Skin of body (tissue), 2 donors: Measurements from ENCODE around the gene RNF126. TPM values are rescaled to one million over a fixed set of nuclear protein-coding genes. Genes with fewer than 3 reads are reported as not detected.

Experiments used
- DNase-seq: peaks from one replicate; lab custom pipeline; 2025; lab: John Stamatoyannopoulos, UW
- total RNA-seq: library from RNA; depleted of rRNA; stranded (reverse); fragments of >200 nt; gene quantifications from one replicate; pipeline ENCODE4 v1.2.3, GENCODE V29; 2014

RNF126 gene
- total RNA-seq, 1 donor from 2014 or later, result 17.5 TPM

DNA sequence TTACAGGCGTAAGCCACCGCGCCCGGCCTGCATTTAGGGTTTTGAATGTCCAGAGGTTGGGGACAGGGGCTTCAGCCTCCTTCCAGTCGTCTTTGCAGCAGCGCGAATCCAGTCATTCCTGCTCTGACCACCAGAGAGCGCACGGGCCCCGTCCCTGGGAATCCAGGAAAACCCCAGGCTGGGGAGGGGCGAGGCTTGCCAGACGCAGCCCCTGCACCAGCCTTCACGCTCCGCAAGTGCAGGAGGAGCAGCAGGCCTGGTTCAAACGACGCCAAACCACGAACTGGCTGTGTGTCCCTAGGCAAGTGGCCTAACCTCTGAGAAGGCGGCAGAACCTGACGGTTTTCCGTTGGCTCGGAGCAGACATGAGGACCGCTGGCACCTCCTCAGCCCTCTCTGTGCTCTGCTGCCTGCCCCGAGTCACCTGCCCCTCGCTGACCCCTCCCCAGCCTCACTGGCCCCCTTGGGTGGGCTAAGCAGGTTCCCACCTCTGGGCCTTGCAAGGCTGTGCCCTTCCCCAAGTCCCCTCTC lies 2.0 kb upstream of the RNF126 start:
- peak; percentile 59 for DNase-seq

DNA sequence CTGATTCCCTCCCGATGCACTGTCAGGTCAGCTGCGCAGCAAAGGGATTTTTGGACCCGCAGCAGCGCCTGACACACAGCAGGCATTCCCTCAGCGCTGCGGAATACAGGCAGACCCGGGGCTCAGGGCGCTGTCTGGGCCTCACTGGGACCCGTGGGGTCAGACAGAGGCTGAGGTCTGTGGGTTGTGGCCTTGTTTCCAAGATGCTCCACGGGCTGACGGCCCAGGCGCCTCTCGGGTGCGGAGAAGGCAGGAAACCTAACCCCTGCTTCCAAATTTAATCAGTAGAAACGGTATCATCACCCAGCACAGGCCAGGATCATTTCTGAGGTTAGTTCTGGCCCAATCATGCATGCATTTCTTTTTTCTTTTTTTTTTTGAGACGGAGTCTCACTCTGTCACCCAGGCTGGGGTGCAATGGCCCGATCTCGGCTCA lies 686 bp upstream of the RNF126 start:
- DNase-seq, result no peak

DNA sequence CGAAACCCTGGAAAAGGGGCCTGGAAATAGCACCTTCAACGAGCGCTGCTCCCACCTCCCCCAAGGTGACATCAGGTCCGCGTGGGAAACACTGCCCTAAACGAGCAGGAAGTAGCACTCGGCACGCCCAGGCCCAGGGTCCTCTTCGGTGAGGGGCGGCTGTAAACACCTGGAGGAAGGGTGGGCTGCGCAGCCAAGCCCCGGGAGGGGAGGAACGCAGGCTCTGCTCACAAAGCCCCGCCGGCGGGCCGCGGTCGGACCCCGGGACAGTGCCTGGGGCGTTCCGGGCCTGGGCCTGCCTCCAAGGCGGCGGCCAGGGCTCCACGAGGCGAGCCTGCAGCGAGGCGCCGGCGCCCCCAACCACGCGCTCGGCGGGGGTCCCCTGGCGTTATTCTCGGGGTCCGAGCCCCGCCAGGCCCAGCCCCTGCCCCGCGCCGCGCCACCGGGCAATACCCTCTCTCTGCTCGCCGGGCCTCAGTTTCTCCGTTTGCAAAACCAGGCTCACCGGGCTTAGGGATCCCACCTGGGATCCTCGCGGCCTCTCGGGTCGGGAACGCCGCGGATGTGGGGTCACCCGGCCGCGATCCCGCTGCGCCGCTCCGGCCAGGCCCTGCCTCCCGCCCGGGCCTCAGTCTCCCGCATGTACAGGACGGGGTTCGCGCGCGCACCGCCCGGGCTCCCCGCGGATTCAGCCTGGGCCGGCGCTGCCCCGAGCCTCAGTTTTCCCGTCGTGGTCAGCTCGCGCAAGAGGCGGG lies 630 bp downstream of the RNF126 start:
- peak; percentile 8 for DNase-seq

DNA sequence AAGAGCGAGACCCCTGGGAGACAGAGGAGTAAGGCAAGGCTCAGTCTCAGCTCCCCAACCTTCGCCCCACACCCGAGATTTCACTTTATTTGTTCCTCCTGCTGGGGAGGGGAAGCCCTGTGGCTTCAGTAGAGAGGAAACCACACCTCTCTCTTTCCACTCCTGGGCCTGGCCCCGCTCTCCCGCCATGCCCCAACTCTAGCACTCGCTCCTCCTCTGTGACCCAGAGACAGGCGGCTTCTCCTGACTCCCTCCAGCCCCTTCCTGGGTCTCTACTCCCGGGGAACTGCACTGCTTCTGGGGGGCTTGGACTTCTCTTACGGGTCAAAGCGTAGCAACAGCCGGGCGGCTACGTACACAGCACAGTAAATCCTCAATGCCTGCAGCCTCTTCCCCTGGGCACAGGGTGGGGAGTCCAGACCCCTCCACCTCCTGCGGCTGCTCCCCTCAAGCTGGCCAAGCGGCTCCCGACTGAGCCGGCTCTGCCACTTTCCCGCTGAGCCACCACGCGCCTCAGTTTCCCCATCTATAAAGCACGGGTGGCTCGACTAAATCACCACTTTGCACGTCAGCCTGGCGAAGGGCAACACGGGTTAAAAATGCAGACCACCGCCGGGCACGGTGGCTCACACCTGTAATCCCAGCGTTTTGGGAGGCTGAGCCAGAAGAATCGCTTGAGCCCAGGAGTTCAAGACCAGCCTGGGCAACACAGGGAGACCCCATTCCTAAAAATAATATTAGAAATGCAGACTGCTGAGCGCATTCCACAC lies 1.4 kb downstream of the RNF126 start:
- no peak for DNase-seq

DNA sequence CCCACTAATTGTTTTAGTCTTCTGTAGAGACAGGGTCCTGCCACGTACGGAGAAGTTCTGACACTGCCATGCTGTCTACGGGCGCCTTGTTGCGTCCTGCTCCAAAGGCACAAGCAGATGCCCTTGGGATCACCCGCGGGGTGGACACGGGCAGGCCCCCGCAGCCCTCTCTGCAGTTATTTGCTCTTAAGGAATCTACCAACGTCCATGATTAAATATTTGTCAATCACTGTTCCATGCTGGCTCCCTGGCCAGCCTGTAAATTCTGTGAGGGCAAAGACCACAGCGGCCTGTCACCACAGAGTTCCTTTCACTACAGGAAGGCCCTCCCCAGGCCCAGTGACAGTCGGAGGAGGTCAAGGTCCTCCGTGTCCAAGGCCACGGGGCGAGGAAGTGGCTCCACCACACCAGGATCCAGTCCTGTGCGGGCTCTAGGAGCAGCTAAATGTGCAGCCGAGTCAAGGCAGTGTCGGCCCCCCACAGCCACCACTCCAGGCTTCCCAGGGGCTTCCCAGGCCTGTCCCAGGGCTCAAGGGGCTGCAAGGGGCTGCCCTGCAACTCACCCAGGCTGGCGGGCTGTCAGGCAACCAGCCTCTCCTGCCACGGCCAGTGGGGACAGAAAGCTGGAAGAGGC lies 2.1 kb downstream of the RNF126 start:
- no peak for DNase-seq

- DNase-seq, result no peak
These were observed 3.8 kb downstream of the RNF126 start for GRCh38 chr19:658916-659839.

- no peak for DNase-seq
These were observed 4.8 kb downstream of the RNF126 start for GRCh38 chr19:658059-658839.

GRCh38 chr19:657611-658010 lies 5.4 kb downstream of the RNF126 start:
- DNase-seq, result no peak

DNA sequence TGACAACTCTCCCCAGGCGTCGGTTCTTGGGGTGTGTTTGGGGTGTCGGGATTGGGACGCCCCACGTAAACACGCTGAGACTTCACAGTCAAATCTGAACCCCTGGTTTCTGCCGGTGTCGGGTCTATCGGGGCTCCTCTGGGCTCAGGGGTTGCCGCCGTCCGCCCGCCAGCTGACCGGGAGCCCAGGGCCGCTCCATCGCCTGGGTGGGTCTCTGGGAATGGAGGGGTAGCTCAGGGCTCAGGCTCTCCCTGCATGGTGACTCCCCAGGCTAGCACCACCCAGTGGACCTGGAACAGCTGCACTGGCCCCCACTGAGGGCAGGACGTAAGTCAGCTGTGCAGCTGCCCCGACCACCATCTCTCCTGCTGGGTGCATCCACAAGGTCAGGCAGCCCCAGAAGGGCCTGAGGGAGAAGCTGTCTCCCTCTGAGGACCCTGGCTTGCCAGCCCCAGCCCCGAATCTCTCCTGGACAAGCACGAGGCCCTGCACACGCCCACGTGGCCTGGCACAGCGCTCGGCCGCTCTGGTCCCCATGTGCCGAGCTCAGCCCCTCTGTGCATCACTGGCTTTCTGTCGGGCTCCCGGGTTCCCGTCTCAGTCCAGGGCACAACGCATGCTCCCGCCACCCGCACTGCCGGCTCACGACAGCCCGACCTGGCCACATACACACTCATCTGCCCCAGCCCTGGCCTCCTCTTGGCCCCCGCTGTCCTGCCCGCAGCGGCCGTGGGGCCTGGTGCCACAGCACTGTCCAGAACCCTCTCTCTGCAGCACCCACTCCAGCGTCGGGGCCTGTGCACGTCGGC lies 6.1 kb downstream of the RNF126 start:
- no peak for DNase-seq

GRCh38 chr19:655691-656090 lies 7.3 kb downstream of the RNF126 start:
- DNase-seq, result no peak

DNA sequence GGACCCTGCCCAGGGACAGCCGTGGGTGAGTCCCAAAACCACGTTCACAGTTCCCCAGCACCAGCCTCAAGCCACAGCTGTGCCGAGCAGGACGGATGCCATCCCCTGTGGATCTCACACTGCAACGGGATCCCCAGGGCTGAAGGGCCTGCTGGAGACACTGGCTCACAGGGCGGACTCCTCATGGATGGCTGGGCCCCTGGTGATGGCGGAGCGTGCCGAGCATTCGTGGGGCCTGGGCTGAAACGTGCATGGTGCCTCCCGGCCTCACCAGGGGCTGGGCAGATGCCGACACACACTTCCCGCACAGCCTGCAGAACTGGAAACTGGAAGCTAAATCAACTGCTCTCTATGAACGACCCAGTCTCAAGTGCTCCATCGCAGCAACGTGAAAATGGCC lies 9.6 kb downstream of the RNF126 start:
- no peak for DNase-seq

GRCh38 chr19:652467-653389 lies 10.3 kb downstream of the RNF126 start:
- DNase-seq, result no peak

DNA sequence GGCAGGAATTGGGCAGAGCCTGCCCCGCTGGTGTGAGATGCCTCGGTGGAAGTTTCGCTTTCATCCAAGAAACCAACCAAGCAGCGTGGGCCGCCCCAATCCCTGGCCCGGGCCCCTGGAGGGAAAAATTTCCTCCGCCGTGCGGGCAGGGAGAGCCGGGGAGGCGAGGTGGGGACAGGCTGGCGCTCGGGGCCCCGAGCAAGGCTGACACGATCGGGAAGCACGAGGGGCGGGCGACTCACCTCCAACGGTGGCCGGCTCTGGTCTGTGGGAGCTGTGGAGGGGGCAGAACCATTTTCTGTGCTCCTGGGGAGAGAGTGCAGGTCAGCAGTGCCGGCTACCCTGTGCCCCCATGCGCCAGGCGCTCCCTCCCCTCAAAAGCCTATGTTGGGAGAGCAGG lies 11.0 kb downstream of the RNF126 start:
- DNase-seq, result no peak

DNA sequence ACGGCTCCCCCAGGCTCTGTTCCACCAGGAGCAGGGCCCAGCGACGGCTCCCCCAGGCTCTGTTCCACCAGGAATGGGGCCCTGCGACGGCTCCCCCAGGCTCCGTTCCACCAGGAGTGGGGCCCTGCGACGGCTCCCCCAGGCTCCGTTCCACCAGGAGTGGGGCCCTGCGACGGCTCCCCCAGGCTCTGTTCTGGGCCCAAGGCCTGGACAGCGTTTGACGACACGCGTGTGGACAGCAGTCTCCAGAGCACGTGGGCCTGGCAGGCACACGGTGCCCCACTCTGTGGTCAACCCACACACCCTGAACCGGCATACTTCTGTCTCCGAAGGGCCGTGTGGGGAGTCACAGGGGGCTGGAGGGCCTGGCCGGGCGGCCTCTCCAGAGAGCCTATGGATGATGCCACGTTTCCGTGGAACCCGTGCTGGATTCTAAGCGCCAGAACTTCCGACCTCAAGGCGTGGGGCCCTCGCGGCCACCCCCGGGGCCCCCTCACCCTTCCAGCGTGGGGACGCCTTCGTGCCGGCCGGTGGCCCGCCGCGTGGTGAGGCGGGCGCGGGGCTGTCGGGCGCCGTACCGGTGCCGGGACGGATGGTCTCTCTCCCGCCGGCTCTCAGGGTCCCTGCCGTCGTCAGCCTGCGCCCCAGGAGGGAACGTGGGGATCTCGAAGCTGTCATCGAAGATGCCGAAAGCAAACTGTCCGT lies 11.7 kb downstream of the RNF126 start:
- DNase-seq, result no peak

DNA sequence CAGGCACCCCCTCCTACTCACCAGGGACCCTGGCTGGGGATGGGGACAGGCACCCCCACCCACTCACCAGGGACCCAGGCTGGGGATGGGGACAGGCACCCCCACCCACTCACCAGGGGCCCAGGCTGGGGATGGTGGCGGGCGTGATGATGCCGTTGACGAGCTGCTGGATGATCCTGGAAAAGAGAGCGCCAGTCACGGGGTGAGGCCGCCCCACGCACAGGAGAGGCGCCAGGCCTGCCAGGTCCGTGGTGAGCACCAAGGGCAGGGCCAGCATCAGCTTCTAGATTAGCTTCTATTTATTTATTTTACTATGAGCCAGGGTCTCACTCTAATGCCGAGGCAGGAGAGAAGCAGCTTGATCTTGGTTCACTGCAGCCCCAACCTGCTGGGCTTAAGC lies 12.9 kb downstream of the RNF126 start:
- no peak for DNase-seq

DNA sequence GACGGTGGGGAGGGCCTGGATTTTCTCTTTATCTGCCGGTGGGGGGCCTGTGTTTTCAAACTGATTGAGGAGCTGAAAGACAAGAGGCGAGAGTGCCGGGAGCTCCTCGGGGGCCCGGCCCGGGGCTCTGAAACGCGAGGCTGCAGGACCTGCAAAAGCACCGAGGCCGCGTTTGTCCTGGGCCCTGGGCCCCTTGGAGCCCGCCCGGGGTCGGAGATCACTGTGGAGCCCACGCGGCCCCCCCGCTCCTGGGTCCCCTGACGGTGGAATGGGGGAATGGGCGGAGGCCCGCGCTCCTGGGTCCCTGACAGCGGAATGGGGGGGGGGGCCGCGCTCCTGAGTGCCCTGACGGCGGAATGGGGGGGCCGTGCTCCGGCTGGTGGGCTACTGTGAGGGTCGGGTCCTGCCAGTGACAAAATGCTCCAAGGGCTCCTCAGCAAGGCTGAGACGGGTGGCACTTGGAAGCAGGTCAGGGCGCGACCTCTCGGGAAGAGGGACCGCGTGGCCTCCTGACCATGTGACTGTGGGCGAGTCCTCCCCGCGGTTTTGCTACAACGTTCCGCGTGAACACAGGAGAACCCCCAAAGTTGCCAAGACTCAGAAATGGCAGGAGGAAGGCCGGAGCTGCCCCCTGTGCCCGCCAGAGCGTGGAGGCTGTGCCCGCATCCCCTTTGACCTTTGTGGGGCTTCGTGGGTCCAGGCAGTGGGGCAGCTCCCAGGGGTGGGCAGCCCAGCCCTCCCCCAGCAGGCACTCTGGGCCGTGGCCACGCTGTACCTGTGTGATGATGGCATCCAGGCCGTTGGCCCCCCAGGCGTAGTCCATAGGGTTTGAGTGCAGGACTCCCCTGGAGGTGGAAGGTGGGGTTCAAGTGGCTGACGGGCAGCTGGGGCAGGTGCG lies 13.9 kb downstream of the RNF126 start:
- DNase-seq, result no peak

- no peak for DNase-seq
These were observed 14.7 kb downstream of the RNF126 start for GRCh38 chr19:648305-648704.
